Activated CD8-positive, alpha-beta memory T cell treated with anti-CD3 and anti-CD28 coated beads, Interleukin-2, amount 10 ng/mL, durations not matched to agents 7 days and 5 days (primary cell): Measurements from ENCODE around the gene ARHGAP45. TPM values are rescaled to one million over a fixed set of nuclear protein-coding genes. Genes with fewer than 3 reads are reported as not detected.

ENCODE experiments used
- ATAC-seq: fragments of 150-1000 bp; cut with Tn5 transposase; one replicate; pipeline ENCODE4 v1.10.0; 2021; ENCODE audit warnings: moderate library complexity
- CTCF ChIA-PET: fragments of 350-600 bp; sonication (Branson Sonifier 250); formaldehyde crosslinking; loops from one replicate; lab custom pipeline; 2021; ENCODE audit warnings: antibody characterized with exemption; lab: Charles Lee
- DNase-seq: peaks from one replicate; pipeline ENCODE4 v3.0.0-alpha.2; 2020
- H3K27ac Mint-ChIP-seq: one replicate; pipeline ENCODE4 v1.8.0; 2021; ENCODE audit warnings: mild to moderate bottlenecking, mixed read lengths
- H3K27me3 Mint-ChIP-seq: one replicate; pipeline ENCODE4 v1.8.0; 2021; ENCODE audit warnings: mixed read lengths
- H3K36me3 Mint-ChIP-seq: one replicate; pipeline ENCODE4 v1.8.0; 2021; ENCODE audit warnings: mild to moderate bottlenecking, mixed read lengths
- H3K4me1 Mint-ChIP-seq: one replicate; pipeline ENCODE4 v1.8.0; 2021; ENCODE audit warnings: mixed read lengths
- H3K4me3 Mint-ChIP-seq: one replicate; pipeline ENCODE4 v1.8.0; 2021; ENCODE audit warnings: mild to moderate bottlenecking, moderate library complexity, mixed read lengths
- H3K9me3 Mint-ChIP-seq: one replicate; pipeline ENCODE4 v1.8.0; 2022; ENCODE audit warnings: low read depth, mixed read lengths
- total RNA-seq, 2 experiments: library from RNA; stranded (reverse); gene quantifications; one replicate each; pipeline ENCODE4 v1.2.3, GENCODE V29; 2021

The ARHGAP45 gene
- total RNA-seq, 2 experiments from 2014 or later = 361 to 481 TPM

DNA sequence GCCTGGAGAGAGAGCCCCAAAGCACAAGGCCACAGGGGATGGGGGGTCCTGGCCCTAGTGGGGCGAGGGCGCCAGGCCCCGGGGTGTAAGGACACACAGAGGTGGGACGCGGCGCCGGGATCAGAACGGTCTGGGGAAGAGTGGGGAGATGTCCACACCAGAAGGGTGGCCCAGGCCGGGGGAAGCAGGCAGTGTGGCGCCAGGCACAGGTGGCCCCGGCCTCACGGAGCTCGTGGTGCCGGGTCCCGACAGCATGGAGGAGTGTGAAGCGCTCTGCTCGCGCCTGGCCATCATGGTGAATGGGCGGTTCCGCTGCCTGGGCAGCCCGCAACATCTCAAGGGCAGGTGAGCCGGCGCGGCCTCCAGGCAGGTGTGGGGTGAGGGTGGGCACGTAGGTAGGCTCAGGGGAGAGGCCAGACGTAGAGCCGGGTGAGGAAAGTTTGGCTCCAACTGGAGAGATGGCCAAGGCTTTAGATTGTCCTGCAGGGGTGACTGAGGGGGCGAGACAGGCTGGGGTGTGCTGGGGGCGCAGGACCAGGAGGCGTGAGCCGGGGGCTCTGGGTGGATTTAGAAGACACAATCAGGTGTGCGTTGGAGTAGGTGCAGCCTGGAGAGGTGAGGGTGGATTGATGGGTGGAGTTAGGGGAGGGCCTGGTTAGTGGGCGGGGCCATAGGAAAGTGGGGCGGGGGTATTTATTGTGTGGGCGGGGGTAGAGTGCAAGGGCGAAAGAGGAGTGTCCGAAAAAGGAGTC is 2.9 kb upstream of the ARHGAP45 start:
- ATAC-seq (no peak), DNase-seq (no peak)
- no peaks in the 10 kb centered on the region for H3K9me3 Mint-ChIP-seq
- H3K27me3 Mint-ChIP-seq = no peaks in the 10 kb centered on the region
- H3K27ac Mint-ChIP-seq = no peak overlapping the region
- peaks cover 23% of the 10 kb centered on the region for H3K4me1 Mint-ChIP-seq
- no peak overlapping the region for H3K4me3 Mint-ChIP-seq
- CTCF ChIA-PET = interaction anchor here (0.8 to 4.9 kb wide), 20 partner anchors 8 to 205 kb away, joined by 3 to 108 read pairs (median 4); partner anchors contain the start of genes ABCA7, CIRBP, CNN2 and POLR2E
- H3K36me3 Mint-ChIP-seq = peaks cover 10% of the 10 kb centered on the region

GRCh38 chr19:1064661-1065605 is 2.0 kb upstream of the ARHGAP45 start:
- no peaks in the 10 kb centered on the region for H3K9me3 Mint-ChIP-seq
- peaks cover 16% of the 10 kb centered on the region for H3K36me3 Mint-ChIP-seq
- no peak overlapping the region for H3K4me3 Mint-ChIP-seq
- peak overlapping the region; percentile 57 for H3K27ac Mint-ChIP-seq
- ATAC-seq = peak; percentile 40
- no peaks in the 10 kb centered on the region for H3K27me3 Mint-ChIP-seq
- DNase-seq = peak; percentile 78
- H3K4me1 Mint-ChIP-seq = peaks cover 26% of the 10 kb centered on the region
- CTCF ChIA-PET = interaction anchor here (0.7 to 4.9 kb wide), 21 partner anchors 9 to 204 kb away, joined by 3 to 108 read pairs (median 4); partner anchors contain the start of genes ABCA7, CIRBP, CNN2 and POLR2E

- CTCF ChIA-PET = interaction anchor here (0.6 to 4.9 kb wide), 13 partner anchors 10 to 873 kb away, joined by 3 to 108 read pairs (median 6); partner anchors contain the start of genes ABCA7, CNN2, POLR2E and RNU6-2
- Mint-ChIP-seq H3K4me3 (no peak overlapping the region), H3K27ac (no peak overlapping the region), H3K9me3 (no peaks in the 10 kb centered on the region), H3K36me3 (peaks cover 18% of the 10 kb centered on the region), H3K27me3 (no peaks in the 10 kb centered on the region), H3K4me1 (peaks cover 28% of the 10 kb centered on the region)
- no peak for DNase-seq
- no peak for ATAC-seq
Measured at GRCh38 chr19:1065606-1066109, 1.3 kb upstream of the ARHGAP45 start.

DNA sequence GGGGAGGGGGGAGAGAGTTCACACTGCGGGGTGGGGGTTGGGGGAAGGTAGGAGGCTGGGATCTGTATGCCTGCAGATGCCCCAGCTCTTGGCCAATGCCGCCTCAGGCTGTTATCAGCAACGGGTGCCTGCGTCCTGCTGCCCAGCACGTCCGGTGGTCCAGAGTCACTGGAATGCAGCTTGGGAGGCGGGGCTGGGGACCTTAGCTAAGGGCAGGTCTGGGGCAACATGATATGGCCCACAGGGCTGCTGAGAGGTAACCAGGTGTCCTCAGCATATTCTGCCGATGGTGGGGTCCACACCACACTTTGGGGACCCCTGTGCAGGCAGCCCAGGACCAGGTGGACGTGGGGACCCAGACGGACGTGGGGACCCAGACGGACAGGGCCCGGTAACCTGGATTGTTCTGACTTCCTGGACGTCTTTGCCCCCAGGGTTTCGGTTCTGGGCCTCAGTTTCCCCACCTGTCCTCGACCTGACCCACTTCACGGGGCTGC is 668 bp upstream of the ARHGAP45 start:
- no peak for DNase-seq

GRCh38 chr19:1067341-1067957 is 482 bp downstream of the ARHGAP45 start:
- Mint-ChIP-seq H3K27ac (peak overlapping the region; percentile 83), H3K27me3 (no peaks in the 10 kb centered on the region), H3K9me3 (no peaks in the 10 kb centered on the region), H3K36me3 (peaks cover 24% of the 10 kb centered on the region), H3K4me3 (peak overlapping the region; percentile 84), H3K4me1 (peaks cover 35% of the 10 kb centered on the region)
- CTCF ChIA-PET = interaction anchor here (0.8 to 4.9 kb wide), 11 partner anchors 11 to 199 kb away, joined by 3 to 108 read pairs (median 6); partner anchors contain the start of genes ABCA7, CNN2 and POLR2E
- ATAC-seq (peak; percentile 32), DNase-seq (peak; percentile 63)

More for the DNA sequence above, 668 bp upstream of the ARHGAP45 start:
- H3K36me3 Mint-ChIP-seq = peaks cover 18% of the 10 kb centered on the region
- H3K4me3 Mint-ChIP-seq = peak overlapping the region; percentile 84
- CTCF ChIA-PET = interaction anchor here (0.6 to 4.9 kb wide), 10 partner anchors 10 to 872 kb away, joined by 3 to 108 read pairs (median 18); partner anchors contain the start of genes ABCA7 and CNN2
- peaks cover 28% of the 10 kb centered on the region for H3K4me1 Mint-ChIP-seq
- H3K27me3 Mint-ChIP-seq = no peaks in the 10 kb centered on the region
- peak overlapping the region; percentile 72 for H3K27ac Mint-ChIP-seq
- no peak for ATAC-seq
- H3K9me3 Mint-ChIP-seq = no peaks in the 10 kb centered on the region

- Mint-ChIP-seq H3K4me3 (peak overlapping the region; percentile 84), H3K36me3 (peaks cover 30% of the 10 kb centered on the region), H3K27me3 (no peaks in the 10 kb centered on the region), H3K4me1 (peaks cover 44% of the 10 kb centered on the region), H3K9me3 (no peaks in the 10 kb centered on the region), H3K27ac (peak overlapping the region; percentile 83)
- ATAC-seq (peak; percentile 7), DNase-seq (peak; percentile 89)
- CTCF ChIA-PET = interaction anchor here (1.4 to 4.9 kb wide), 6 partner anchors 10 to 40 kb away, joined by 6 to 108 read pairs (median 50); partner anchors contain the start of genes ABCA7, CNN2 and POLR2E
Measured at GRCh38 chr19:1068009-1069001, 1.3 kb downstream of the ARHGAP45 start.

DNA sequence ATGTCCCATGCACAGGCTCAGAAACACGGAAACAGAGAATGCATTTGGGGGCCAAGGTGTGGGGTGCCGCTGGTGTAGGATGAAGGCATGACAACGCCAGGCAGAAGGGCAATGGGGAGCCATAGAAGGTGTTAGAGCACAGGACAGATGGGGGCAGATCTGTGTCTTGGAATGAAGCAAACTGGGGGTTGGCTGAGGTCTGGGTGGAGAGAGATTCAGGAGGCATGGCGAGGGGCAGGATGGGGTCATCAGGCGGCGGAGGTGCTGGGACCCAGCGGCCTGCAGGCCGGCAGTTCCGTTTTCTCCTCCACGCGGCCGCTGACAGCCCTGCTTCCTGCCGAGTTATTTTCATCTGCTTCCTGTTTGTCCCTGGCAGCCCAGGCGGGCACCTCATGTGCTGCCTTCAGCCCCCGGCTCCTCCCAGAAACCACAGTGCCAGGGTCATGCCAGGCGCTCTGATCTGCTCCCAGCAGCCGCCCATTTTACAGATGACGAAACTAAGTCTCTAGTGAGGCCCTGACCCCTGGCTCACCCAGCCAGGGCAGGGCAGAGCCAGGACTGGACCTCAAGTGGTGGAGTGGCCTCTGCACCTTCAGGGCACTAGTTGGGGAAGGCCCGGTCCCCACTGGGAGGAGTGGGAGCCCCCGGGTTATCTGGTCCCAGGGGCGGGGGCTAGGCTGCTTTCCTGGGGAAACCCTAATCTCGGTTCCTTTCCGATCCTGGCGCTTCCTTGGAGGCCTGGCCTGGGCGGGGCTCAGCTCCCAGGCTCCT is 2.2 kb downstream of the ARHGAP45 start:
- CTCF ChIA-PET = interaction anchor here (4.8 to 4.9 kb wide), 3 partner anchors 10 to 41 kb away, joined by 43 to 108 read pairs (median 64); partner anchors contain the start of gene CNN2
- Mint-ChIP-seq H3K36me3 (peaks cover 34% of the 10 kb centered on the region), H3K4me1 (peaks cover 47% of the 10 kb centered on the region), H3K27ac (peak overlapping the region; percentile 83), H3K27me3 (no peaks in the 10 kb centered on the region), H3K4me3 (peak overlapping the region; percentile 84), H3K9me3 (no peaks in the 10 kb centered on the region)
- peak; percentile 82 for DNase-seq
- peak; percentile 17 for ATAC-seq

DNA sequence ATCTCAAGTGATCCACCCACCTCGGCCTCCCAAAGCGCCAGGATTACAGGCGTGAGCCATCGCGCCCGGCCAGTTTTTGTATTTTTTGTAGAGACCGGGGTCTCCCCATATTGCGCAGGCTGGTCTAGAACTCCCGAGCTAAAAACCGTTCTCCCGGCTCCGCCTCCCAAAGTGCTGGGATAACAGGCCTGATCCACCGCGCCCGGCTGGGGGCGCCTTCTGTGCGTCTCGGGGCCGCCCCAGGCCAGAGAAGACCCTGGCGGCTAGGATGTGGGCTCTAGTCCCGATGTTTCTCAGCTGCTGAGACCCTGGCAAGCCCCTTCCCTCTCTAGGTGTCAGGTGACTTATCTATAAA is 3.6 kb downstream of the ARHGAP45 start:
- H3K4me3 Mint-ChIP-seq = no peak overlapping the region
- H3K4me1 Mint-ChIP-seq = peaks cover 40% of the 10 kb centered on the region
- H3K27ac Mint-ChIP-seq = no peak overlapping the region
- ATAC-seq = no peak
- H3K27me3 Mint-ChIP-seq = no peaks in the 10 kb centered on the region
- H3K36me3 Mint-ChIP-seq = peaks cover 37% of the 10 kb centered on the region
- CTCF ChIA-PET = no interaction called here
- H3K9me3 Mint-ChIP-seq = no peaks in the 10 kb centered on the region
- no peak for DNase-seq

DNA sequence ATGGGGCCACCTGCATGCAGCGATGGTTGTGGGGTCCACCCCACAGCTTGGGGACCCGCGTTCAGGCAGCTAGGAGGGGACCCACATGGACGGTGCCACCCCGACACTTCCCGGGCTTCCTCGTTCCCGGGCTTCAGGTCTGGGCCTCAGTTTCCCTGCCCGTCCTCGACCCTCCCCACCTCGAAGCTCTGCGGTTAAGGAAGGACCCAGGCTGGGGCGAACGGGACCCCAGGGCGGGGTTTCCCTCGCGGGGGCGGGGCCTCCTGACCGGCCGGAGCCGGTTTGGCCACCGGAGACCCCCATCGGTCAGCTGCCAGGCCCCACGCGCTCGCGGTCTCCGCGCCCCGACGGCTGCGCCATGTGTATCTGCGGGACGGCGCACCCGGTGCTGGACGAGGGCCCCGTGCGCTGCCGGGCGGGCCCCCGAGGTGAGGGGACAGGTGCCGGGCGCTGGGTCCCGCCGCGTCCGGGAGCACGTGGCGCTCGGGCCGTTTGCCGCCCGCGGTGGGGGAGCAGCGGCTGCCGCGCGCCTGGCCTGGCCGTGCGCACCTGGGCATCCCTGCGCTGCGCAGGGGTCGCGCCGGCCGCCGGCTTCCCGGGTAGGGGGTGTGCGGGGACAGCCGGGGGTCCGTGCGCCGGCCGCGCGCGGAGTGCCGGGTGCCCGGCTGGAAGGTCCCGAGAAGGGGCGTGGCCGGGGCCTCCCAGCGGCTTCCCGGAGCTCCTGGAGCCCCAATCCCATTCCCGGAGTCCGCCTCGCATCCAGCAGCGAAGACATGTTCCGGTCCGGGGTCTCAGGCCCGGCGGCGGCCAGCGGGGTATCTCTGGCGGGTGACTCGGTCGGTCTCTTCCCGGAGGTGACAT is 4.2 kb downstream of the ARHGAP45 start:
- DNase-seq (no peak), ATAC-seq (no peak)
- no peak overlapping the region for H3K4me3 Mint-ChIP-seq
- H3K9me3 Mint-ChIP-seq = no peaks in the 10 kb centered on the region
- peaks cover 43% of the 10 kb centered on the region for H3K36me3 Mint-ChIP-seq
- H3K4me1 Mint-ChIP-seq = peaks cover 46% of the 10 kb centered on the region
- H3K27ac Mint-ChIP-seq = peak overlapping the region; percentile 32
- H3K27me3 Mint-ChIP-seq = no peaks in the 10 kb centered on the region
- CTCF ChIA-PET = no interaction called here

DNA sequence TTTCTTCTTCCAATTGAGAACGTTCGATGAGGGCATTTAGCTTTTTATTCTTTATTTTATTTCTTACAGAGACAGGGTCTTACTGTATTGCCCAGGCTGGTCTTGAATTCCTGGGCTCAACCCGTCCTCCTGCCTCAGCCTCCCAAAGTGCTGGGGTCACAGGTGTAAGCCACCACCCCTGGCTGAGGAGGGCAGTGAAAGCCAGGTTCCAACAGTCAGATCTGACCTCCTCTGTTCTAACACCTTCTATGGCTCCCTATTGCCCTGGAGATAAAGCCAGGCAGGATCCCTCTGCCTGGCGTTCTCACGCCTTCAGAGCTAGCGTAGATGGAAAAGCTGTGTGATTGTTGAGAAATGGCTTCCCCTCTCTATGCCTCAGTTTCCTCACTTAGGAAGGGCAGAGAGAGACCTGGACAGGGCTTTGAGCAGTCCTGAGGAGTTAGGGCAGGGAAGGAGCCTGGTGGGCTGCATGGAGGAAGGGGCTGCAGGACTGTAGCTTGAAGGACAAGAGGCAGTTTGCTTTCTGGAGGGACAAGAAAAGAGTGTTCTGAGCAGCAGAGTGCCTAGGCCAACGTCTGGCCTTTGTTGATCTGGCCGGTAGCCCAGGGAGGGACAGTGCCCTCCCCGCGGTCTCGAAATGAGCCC is 5.5 kb downstream of the ARHGAP45 start:
- CTCF ChIA-PET = interaction anchor here (1.2 to 1.5 kb wide), 2 partner anchors 34 to 44 kb away, joined by 3 read pairs; no protein-coding TSS in a partner anchor
- peak overlapping the region; percentile 32 for H3K27ac Mint-ChIP-seq
- DNase-seq = no peak
- peaks cover 52% of the 10 kb centered on the region for H3K4me1 Mint-ChIP-seq
- no peaks in the 10 kb centered on the region for H3K27me3 Mint-ChIP-seq
- ATAC-seq = no peak
- H3K36me3 Mint-ChIP-seq = peaks cover 49% of the 10 kb centered on the region
- no peak overlapping the region for H3K4me3 Mint-ChIP-seq
- H3K9me3 Mint-ChIP-seq = no peaks in the 10 kb centered on the region
